Esophagus muscularis mucosa (tissue), 4 donors: ENCODE data around the gene ARHGEF10L.

Experiments
- CTCF ChIP-seq, 3 experiments: fragments of 200-600 bp in 2 of 3; fragments of 450-650 bp in 1 of 3; sonication (generic) in 2 of 3; IDR thresholded peaks; one replicate each; pipeline ENCODE4 v1.5.1; 2017 to 2019; ENCODE audit warnings: antibody characterized with exemption in 3 of 3, mild to moderate bottlenecking in 2 of 3, moderate library complexity in 1 of 3
- EP300 ChIP-seq: sonication (generic); formaldehyde crosslinking; IDR thresholded peaks from one replicate; pipeline ENCODE4 v1.6.1; 2017; ENCODE audit warnings: antibody characterized with exemption
- POLR2A ChIP-seq: fragments of 450-650 bp; IDR thresholded peaks from one replicate; pipeline ENCODE4 v1.6.1; 2017; ENCODE audit warnings: antibody characterized with exemption, moderate library complexity, mild to moderate bottlenecking, low read depth

- TF ChIP-seq EP300 (no peak), CTCF (IDR thresholded peaks at IDR 0.05) (no peak), POLR2A (no peak)
Measured at GRCh38 chr1:17664322-17664721, 124.8 kb downstream of the ARHGEF10L start.
